Tongue (tissue), 3 donors: ENCODE data around the gene IRF7. TPM values are rescaled to one million over a fixed set of nuclear protein-coding genes. Genes with fewer than 3 reads are reported as not detected.

ENCODE experiments used
- DNase-seq: peaks from one replicate; pipeline ENCODE4 v3.0.0-alpha.2; 2015
- small RNA-seq: library from RNA; depleted of rRNA; stranded (forward); fragments of <200 nt; gene quantifications from one replicate; pipeline ENCODE3, GENCODE V24; 2014; ENCODE audit warnings: low replicate concordance
- total RNA-seq: library from RNA; depleted of rRNA; stranded (reverse); fragments of >200 nt; gene quantifications from one replicate; pipeline ENCODE4 v1.2.3, GENCODE V29; 2014

Gene IRF7
- total RNA-seq, 1 donor from 2014 or later = 12.5 TPM

DNA sequence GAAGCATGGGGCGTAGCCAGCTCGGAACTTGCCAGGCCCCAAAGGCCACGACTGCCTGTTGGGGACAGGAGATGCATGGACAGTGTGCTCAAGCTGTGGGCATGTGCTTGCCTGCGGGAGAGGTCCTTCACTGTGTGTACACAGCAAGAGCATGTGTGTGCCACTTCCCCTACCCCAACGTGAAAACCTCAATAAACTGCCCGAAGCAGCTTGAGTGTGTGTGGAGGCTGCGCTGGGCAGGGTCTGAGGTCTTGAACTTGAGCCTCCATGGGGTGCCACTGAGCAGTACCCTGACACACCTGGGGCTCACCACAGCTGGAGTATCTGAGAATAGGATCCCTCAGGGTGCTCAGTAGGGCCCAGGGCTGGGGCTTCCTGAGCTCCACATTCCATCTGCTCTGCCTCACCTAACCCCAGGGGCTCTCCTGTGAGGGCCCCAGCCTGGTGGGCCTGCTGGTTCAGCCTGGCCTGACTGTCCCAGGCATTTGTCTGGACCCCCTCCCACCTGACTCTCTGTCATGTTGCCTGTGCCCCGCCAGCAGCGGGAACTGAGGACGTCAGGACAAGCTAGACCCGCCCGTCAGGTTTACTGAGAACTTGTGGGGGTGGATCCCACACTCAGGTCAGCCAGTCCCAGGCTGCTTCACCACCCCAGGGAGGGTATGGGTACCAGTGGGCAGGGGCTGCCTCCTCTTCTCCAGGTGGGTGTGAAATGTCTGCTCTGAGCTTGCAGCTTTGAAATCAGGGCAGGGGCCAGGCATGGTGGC, 51.8 kb downstream of the IRF7 start:
- DNase-seq = no peak

DNA sequence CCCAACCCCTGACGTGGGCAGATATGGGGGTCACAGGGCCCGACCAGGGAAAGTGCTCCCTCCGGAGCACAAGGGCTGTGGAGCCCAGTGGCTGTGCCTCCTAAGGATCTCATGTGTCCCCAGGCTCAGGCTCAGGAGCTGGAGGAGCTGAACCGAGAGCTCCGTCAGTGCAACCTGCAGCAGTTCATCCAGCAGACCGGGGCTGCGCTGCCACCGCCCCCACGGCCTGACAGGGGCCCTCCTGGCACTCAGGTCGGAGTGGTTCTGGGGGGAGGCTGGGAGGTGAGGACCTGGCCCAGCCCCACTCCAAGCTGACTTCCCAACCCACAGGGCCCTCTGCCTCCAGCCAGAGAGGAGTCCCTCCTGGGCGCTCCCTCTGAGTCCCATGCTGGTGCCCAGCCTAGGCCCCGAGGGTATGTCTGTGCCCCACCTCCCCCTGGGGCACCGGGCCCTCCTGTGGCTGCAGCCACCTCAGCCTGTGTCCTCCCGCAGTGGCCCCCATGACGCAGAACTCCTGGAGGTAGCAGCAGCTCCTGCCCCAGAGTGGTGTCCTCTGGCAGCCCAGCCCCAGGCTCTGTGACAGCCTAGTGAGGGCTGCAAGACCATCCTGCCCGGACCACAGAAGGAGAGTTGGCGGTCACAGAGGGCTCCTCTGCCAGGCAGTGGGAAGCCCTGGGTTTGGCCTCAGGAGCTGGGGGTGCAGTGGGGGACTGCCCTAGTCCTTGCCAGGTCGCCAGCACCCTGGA, 52.5 kb downstream of the IRF7 start:
- no peak for DNase-seq

Small RNA genes within 50 kb of the gene (small RNA-seq; reads per million reads assigned to genes)
- gene MIR210 = 4.6 reads per million, percentile 92 among the genes with 10 or more reads in this experiment

Other genes with a start within 250 kb of the IRF7 start
- gene B4GALNT4, start 246.5 kb downstream of the IRF7 start, total RNA-seq = 22.9 TPM
- 39.2 TPM for gene PKP3, start 221.7 kb downstream of the IRF7 start, total RNA-seq
- gene SIGIRR, start 201.0 kb downstream of the IRF7 start, total RNA-seq = 10.7 TPM
- gene ANO9, start 173.9 kb downstream of the IRF7 start, total RNA-seq = 2.1 TPM
- 20.1 TPM for gene PTDSS2, start 165.7 kb downstream of the IRF7 start, total RNA-seq
- gene RNH1, start 108.7 kb downstream of the IRF7 start, total RNA-seq = 155 TPM
- gene HRAS, start 80.4 kb downstream of the IRF7 start, total RNA-seq = 50.7 TPM
- 2.1 TPM for gene LRRC56, start 78.4 kb downstream of the IRF7 start, total RNA-seq
- 0.82 TPM for gene LMNTD2, start 55.2 kb downstream of the IRF7 start, total RNA-seq
- 7.3 TPM for gene RASSF7, start 55.0 kb downstream of the IRF7 start, total RNA-seq
- gene PHRF1, start 39.5 kb downstream of the IRF7 start, total RNA-seq = 26.5 TPM
- gene CDHR5, start 9.0 kb upstream of the IRF7 start, total RNA-seq = not detected
- 21.6 TPM for gene SCT, start 11.2 kb upstream of the IRF7 start, total RNA-seq
- gene DRD4, start 21.3 kb upstream of the IRF7 start, total RNA-seq = not detected
- gene DEAF1, start 79.3 kb upstream of the IRF7 start, total RNA-seq = 18.8 TPM
- 10.1 TPM for gene TMEM80, start 79.9 kb upstream of the IRF7 start, total RNA-seq
- 88.3 TPM for gene EPS8L2, start 90.3 kb upstream of the IRF7 start, total RNA-seq
- 79.3 TPM for gene TALDO1, start 131.5 kb upstream of the IRF7 start, total RNA-seq
- gene GATD1, start 161.5 kb upstream of the IRF7 start, total RNA-seq = 17.4 TPM
- gene CEND1, start 174.1 kb upstream of the IRF7 start, total RNA-seq = not detected
- gene SLC25A22, start 182.3 kb upstream of the IRF7 start, total RNA-seq = 7.5 TPM
- gene PIDD1, start 189.3 kb upstream of the IRF7 start, total RNA-seq = 13.4 TPM
- gene RPLP2, start 194.0 kb upstream of the IRF7 start, total RNA-seq = 259 TPM
- gene PNPLA2, start 203.0 kb upstream of the IRF7 start, total RNA-seq = 29.8 TPM
- 22.6 TPM for gene CRACR2B, start 212.0 kb upstream of the IRF7 start, total RNA-seq
- gene CD151, start 217.0 kb upstream of the IRF7 start, total RNA-seq = 181 TPM
- 11.9 TPM for gene POLR2L, start 226.6 kb upstream of the IRF7 start, total RNA-seq
- gene TSPAN4, start 226.9 kb upstream of the IRF7 start, total RNA-seq = 44.6 TPM